Gastrocnemius medialis (tissue), 4 donors: ENCODE data around the gene ANKDD1A. TPM values are rescaled to one million over a fixed set of nuclear protein-coding genes. Genes with fewer than 3 reads are reported as not detected.

Experiments used
- ATAC-seq, 2 donors: fragments of 150-250 bp; one replicate each; pipeline ENCODE4 v1.9.1; 2016
- DNase-seq, 2 donors: peaks; one replicate each; pipeline ENCODE4 v3.0.0-alpha.2; 2019
- H3K27ac ChIP-seq, 4 donors: fragments of 200-600 bp; sonication (generic); 1 replicate in 1 of 4; 2 replicates in 3 of 4; pipeline ENCODE4 v1.5.1; 2016 to 2018; ENCODE audit warnings: mild to moderate bottlenecking in 2 of 4, moderate library complexity in 1 of 4
- H3K27me3 ChIP-seq, 3 donors: fragments of 200-600 bp; sonication (generic) in 2 of 3; 1 replicate in 1 of 3; 2 replicates in 2 of 3; pipeline versions ENCODE4 v1.5.1 to v1.6.0; 2016 to 2019; ENCODE audit warnings: mild to moderate bottlenecking in 1 of 3, moderate library complexity in 1 of 3
- H3K36me3 ChIP-seq, 2 donors: fragments of 200-600 bp; sonication (generic) in 1 of 2; one replicate each; pipeline ENCODE4 v1.5.1; 2017 to 2018
- H3K4me1 ChIP-seq, 2 donors: fragments of 200-600 bp; sonication (generic) in 1 of 2; one replicate each; pipeline ENCODE4 v1.5.1; 2016 to 2017; ENCODE audit warnings: mild to moderate bottlenecking in 2 of 2
- H3K4me3 ChIP-seq, 4 donors: fragments of 200-600 bp; sonication (generic) in 3 of 4; 1 replicate in 1 of 4; 2 replicates in 3 of 4; pipeline ENCODE4 v1.5.1; 2016 to 2019; ENCODE audit warnings: mild to moderate bottlenecking in 2 of 4
- H3K9me3 ChIP-seq, 3 donors: fragments of 200-600 bp; sonication (generic) in 2 of 3; 1 replicate in 1 of 3; 2 replicates in 2 of 3; pipeline ENCODE4 v1.5.1; 2016 to 2019
- CTCF ChIP-seq, 5 experiments: fragments of 450-650 bp in 3 of 5; fragments of 200-600 bp in 2 of 5; sonication (generic) in 2 of 5; IDR thresholded peaks in 4 of 5; conservative IDR thresholded peaks in 1 of 5; 1 replicate in 4 of 5; 2 replicates in 1 of 5; pipeline ENCODE4 v1.5.1; 2016 to 2019; ENCODE audit warnings: antibody characterized with exemption in 5 of 5, mild to moderate bottlenecking in 3 of 5, moderate library complexity in 3 of 5
- POLR2A ChIP-seq, 2 donors: fragments of 450-650 bp; IDR thresholded peaks; one replicate each; pipeline ENCODE4 v1.6.1; 2017; ENCODE audit warnings: antibody characterized with exemption in 2 of 2, mild to moderate bottlenecking in 2 of 2, moderate library complexity in 2 of 2
- in situ Hi-C, 4 donors: fragments of 200-750 bp; cut with MboI; loops; one replicate each; pipeline versions ENCODE4 v1.15.0 to v1.8.0; 2017; ENCODE audit warnings: low sequenced_read_pairs in 4 of 4
- intact Hi-C: fragments of 100-400 bp; cut with DNase I; formaldehyde crosslinking; loops from one replicate; pipeline ENCODE4 v1.15.1; 2023; ENCODE audit warnings: low total_unique reads
- total RNA-seq, 4 donors: library from RNA; depleted of rRNA; stranded (reverse); fragments of >200 nt; gene quantifications; one replicate each; pipeline versions ENCODE4 v1.1.0 to v1.2.3, GENCODE V29; 2016

The ANKDD1A gene
- total RNA-seq, 4 donors from 2014 or later, result 0.11 to 0.39 (median 0.36) TPM; not detected in 1

- Histone ChIP-seq H3K36me3 (no peaks in the 10 kb centered on the region), H3K4me1 (peaks cover 8 to 22% of the 10 kb centered on the region in 2 donors), H3K9me3 (no peaks in the 10 kb centered on the region), H3K27me3 (no peaks in the 10 kb centered on the region), H3K4me3 (peak within 1 kb of the TSS; percentile 79 to 100 (median 98)), H3K27ac (peak within 1 kb of the TSS; percentile 91 to 99 (median 99))
- TF ChIP-seq CTCF (IDR thresholded peaks at IDR 0.05 in 4 of 5, conservative IDR thresholded peaks at IDR 0.05 in 1 of 5) (no peak), POLR2A (IDR thresholded peaks at IDR 0.05) (peak; percentile 73 to 81)
- ATAC-seq, result peak; percentile 89 to 90
- intact Hi-C loops, result loop anchor here (2.0 to 5.0 kb wide), 3 partner anchors 39 to 827 kb away; partner anchors contain the start of genes MTFMT, PLEKHO2 and PPIB
- DNase-seq, result peak; percentile 76 to 82
- in situ Hi-C loops, result no loop called here
These were observed 77.9 kb downstream of the ANKDD1A start, which contains the start of gene SPG21 for GRCh38 chr15:64989416-64990167. Gene SPG21, minus strand, starts transcription at chr15:64989914. Its CDS starts 6,345 bp downstream, at chr15:64983569.

GRCh38 chr15:64990168-64990470, 78.4 kb downstream of the ANKDD1A start:
- H3K4me1 ChIP-seq, result peaks cover 8 to 21% of the 10 kb centered on the region in 2 donors
- H3K27ac ChIP-seq, result peak overlapping the region; percentile 91 to 99 (median 99)
- in situ Hi-C loops (no loop called here), intact Hi-C loops (loop anchor here (5.0 kb wide), 1 partner anchor 148 kb away; the partner anchor contains the start of gene PLEKHO2)
- H3K9me3 ChIP-seq, result no peaks in the 10 kb centered on the region
- ATAC-seq, result no peak
- H3K36me3 ChIP-seq, result no peaks in the 10 kb centered on the region
- no peaks in the 10 kb centered on the region for H3K27me3 ChIP-seq
- TF ChIP-seq POLR2A (IDR thresholded peaks at IDR 0.05), result no peak
- TF ChIP-seq CTCF (IDR thresholded peaks at IDR 0.05 in 4 of 5, conservative IDR thresholded peaks at IDR 0.05 in 1 of 5), result no peak
- DNase-seq, result no peak
- H3K4me3 ChIP-seq, result peak overlapping the region; percentile 79 to 100 (median 98)

GRCh38 chr15:64991536-64992135, 79.9 kb downstream of the ANKDD1A start:
- TF ChIP-seq POLR2A (IDR thresholded peaks at IDR 0.05) (no peak), CTCF (IDR thresholded peaks at IDR 0.05 in 4 of 5, conservative IDR thresholded peaks at IDR 0.05 in 1 of 5) (no peak)
- H3K4me3 ChIP-seq, result no peak overlapping the region
- H3K27ac ChIP-seq, result no peak overlapping the region
- H3K4me1 ChIP-seq, result peaks cover 8 to 9% of the 10 kb centered on the region in 2 donors
- in situ Hi-C loops, result no loop called here
- no peak for ATAC-seq
- intact Hi-C loops, result loop anchor here (5.0 kb wide), 1 partner anchor 149 kb away; the partner anchor contains the start of gene PLEKHO2
- no peaks in the 10 kb centered on the region for H3K27me3 ChIP-seq
- H3K36me3 ChIP-seq, result no peaks in the 10 kb centered on the region
- no peak for DNase-seq
- H3K9me3 ChIP-seq, result no peaks in the 10 kb centered on the region

- H3K4me1 ChIP-seq, result peaks cover 3 to 6% of the 10 kb centered on the region in 2 donors
- DNase-seq (no peak), ATAC-seq (no peak)
- in situ Hi-C loops (no loop called here), intact Hi-C loops (loop anchor here (5.0 kb wide), 1 partner anchor 151 kb away; the partner anchor contains the start of gene PLEKHO2)
- H3K27ac ChIP-seq, result no peak overlapping the region
- H3K36me3 ChIP-seq, result no peaks in the 10 kb centered on the region
- H3K4me3 ChIP-seq, result no peak overlapping the region
- H3K9me3 ChIP-seq, result no peaks in the 10 kb centered on the region
- no peaks in the 10 kb centered on the region for H3K27me3 ChIP-seq
- TF ChIP-seq POLR2A (IDR thresholded peaks at IDR 0.05), result no peak
- TF ChIP-seq CTCF (IDR thresholded peaks at IDR 0.05 in 4 of 5, conservative IDR thresholded peaks at IDR 0.05 in 1 of 5), result no peak
These were observed 81.6 kb downstream of the ANKDD1A start for GRCh38 chr15:64993290-64993689.
